ENCODE measurements around the gene C16orf96. TPM values are rescaled to one million over a fixed set of nuclear protein-coding genes. Genes with fewer than 3 reads are reported as not detected.

The C16orf96 gene
- total and polyA plus RNA-seq, 2 donors (not counting 1 experiment from before 2014, with no cell fraction given), result 0.31 to 0.79 TPM

GRCh38 chr16:4525634-4526277 is 30.4 kb upstream of the C16orf96 start:
- TF ChIP-seq EZH2 (IDR thresholded peaks at IDR 0.05; ENCODE audit: borderline replicate concordance, insufficient read depth, low read depth, low read length, poor library complexity, severe bottlenecking), result no peak
- no peak for TF ChIP-seq CTCF (IDR thresholded peaks at IDR 0.05)
- ChIA-PET POLR2A (no interaction called here), CTCF (interaction anchor here (1.4 kb wide), 1 partner anchor 18 kb away, joined by 6 read pairs; no protein-coding TSS in a partner anchor)
- DNase-seq, result no peak
- WGBS (ENCODE audit: insufficient coverage), result 99% methylated on average over 9 of the region's 13 CpGs
- H3K79me2 ChIP-seq (ENCODE audit: control insufficient read depth, insufficient read depth, low read length), result peaks cover 51% of the 10 kb centered on the region
- H3K4me3 ChIP-seq (ENCODE audit: control extremely low read depth in 1 of 5, extremely low read depth in 1 of 5, insufficient read depth in 1 of 5, low read depth in 2 of 5, low read length in 4 of 5), result no peak overlapping the region
- Mint-ChIP-seq H3K4me3 (no peak overlapping the region), H3K9me3 (ENCODE audit: insufficient read depth) (no peaks in the 10 kb centered on the region), H3K4me1 (peaks cover 27% of the 10 kb centered on the region), H3K27me3 (no peaks in the 10 kb centered on the region), H3K27ac (no peak overlapping the region)
- H3K9me3 ChIP-seq (ENCODE audit: control extremely low read depth in 1 of 3, control insufficient read depth in 2 of 3, insufficient read depth in 1 of 3, low read length in 2 of 3), result peaks cover 0 to 9% (median 0%) of the 10 kb centered on the region in 3 donors
- peaks cover 13 to 30% of the 10 kb centered on the region in 2 donors for H3K4me1 ChIP-seq (ENCODE audit: control insufficient read depth in 2 of 2, insufficient read depth in 2 of 2, low read length in 2 of 2)
- H4K20me1 ChIP-seq (ENCODE audit: control insufficient read depth, insufficient read depth, low read length, poor library complexity, severe bottlenecking), result no peaks in the 10 kb centered on the region
- H3K27ac ChIP-seq (ENCODE audit: low read length in 2 of 2), result no peak overlapping the region
- no peaks in the 10 kb centered on the region for H3K27me3 ChIP-seq (replicated peaks in 1 of 4; ENCODE audit: control extremely low read depth in 1 of 4, control insufficient read depth in 3 of 4, insufficient read depth in 4 of 4, low read length in 3 of 4)
- H3K9ac ChIP-seq (ENCODE audit: low read length), result no peak overlapping the region
- H2AFZ ChIP-seq (ENCODE audit: insufficient read depth, low read depth, low read length, poor library complexity, severe bottlenecking), result no peak overlapping the region
- intact Hi-C loops (cut with micrococcal nuclease), result no loop called here
- no peak overlapping the region for H3K4me2 ChIP-seq (replicated peaks; ENCODE audit: low read depth, low read length, poor library complexity, severe bottlenecking)
- no peaks in the 10 kb centered on the region for H3K36me3 ChIP-seq (replicated peaks in 1 of 2; ENCODE audit: control extremely low read depth in 1 of 2, control insufficient read depth in 1 of 2, extremely low read depth in 1 of 2, insufficient read depth in 2 of 2, low read length in 1 of 2)
- no peak for ATAC-seq (ENCODE audit: low read depth)
